ENCODE measurements around the gene TALDO1. TPM values are rescaled to one million over a fixed set of nuclear protein-coding genes. Genes with fewer than 3 reads are reported as not detected.

The TALDO1 gene
- total and polyA plus RNA-seq, 4 donors = 72.5 to 181 (median 128) TPM

DNA sequence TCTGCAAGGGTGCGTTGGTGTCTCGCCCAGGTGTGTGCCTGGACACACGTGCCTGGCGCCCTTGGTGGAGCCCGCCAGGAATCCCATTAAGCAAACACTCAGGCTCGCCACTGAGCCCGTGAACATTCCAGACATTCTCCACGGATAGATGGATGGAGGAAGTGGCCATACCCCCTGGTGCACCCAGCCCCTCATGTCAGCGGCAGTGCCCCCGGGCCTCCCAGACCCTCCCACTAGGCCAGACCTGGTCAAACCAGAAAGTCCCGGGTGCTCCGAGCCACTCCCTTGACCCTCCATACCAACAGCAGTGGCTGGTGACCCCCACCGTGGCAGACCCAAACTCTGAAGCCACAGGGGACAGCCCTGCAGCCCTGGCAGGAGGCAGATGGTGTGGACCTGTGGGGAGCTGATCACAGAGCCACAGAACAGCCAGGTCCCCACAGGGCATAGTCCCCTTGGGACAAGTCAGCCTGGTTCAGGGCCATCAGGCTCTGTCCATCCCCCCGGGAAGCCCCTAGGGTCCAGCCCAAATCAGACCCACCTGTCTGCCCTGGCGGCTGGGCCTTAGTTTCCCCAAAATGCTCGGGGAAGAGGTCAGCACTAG lies 39.3 kb upstream of the TALDO1 start:
- peak; percentile 30 for DNase-seq (ENCODE audit: low spot score)
- Histone ChIP-seq H3K4me1 (ENCODE audit: control insufficient read depth in 4 of 4, insufficient read depth in 4 of 4, low read length in 3 of 4) (peaks cover 29 to 74% (median 55%) of the 10 kb centered on the region in 4 donors), H3K36me3 (ENCODE audit: control insufficient read depth in 4 of 4, insufficient read depth in 3 of 4, low read depth in 1 of 4, low read length in 3 of 4) (peaks cover 0 to 2% (median 0%) of the 10 kb centered on the region in 4 donors), H3K9me3 (ENCODE audit: control insufficient read depth in 4 of 4, low read length in 3 of 4) (no peaks in the 10 kb centered on the region), H3K9ac (ENCODE audit: low read depth in 1 of 2, low read length in 2 of 2) (no peak overlapping the region), H3K27me3 (ENCODE audit: control insufficient read depth in 4 of 4, insufficient read depth in 4 of 4, low read length in 3 of 4) (no peaks in the 10 kb centered on the region), H3K27ac (ENCODE audit: low read depth in 1 of 2, low read length in 2 of 2) (peak overlapping the region; percentile 84 to 96), H3K4me3 (ENCODE audit: low read depth in 1 of 3, low read length in 3 of 3) (peak overlapping the region; percentile 24 to 89 (median 79))
- 44% methylated on average over 16 of the region's 16 CpGs for WGBS
- no peak for TF ChIP-seq JUND (IDR thresholded peaks at IDR 0.05)
- TF ChIP-seq FOXA2 (IDR thresholded peaks at IDR 0.05) = no peak
- TF ChIP-seq RAD21 (IDR thresholded peaks at IDR 0.05) = no peak
- no peak for TF ChIP-seq NR2F2 (IDR thresholded peaks at IDR 0.05)
- TF ChIP-seq HNF4A (conservative IDR thresholded peaks at IDR 0.05) = no peak
- TF ChIP-seq, protein P1, sequence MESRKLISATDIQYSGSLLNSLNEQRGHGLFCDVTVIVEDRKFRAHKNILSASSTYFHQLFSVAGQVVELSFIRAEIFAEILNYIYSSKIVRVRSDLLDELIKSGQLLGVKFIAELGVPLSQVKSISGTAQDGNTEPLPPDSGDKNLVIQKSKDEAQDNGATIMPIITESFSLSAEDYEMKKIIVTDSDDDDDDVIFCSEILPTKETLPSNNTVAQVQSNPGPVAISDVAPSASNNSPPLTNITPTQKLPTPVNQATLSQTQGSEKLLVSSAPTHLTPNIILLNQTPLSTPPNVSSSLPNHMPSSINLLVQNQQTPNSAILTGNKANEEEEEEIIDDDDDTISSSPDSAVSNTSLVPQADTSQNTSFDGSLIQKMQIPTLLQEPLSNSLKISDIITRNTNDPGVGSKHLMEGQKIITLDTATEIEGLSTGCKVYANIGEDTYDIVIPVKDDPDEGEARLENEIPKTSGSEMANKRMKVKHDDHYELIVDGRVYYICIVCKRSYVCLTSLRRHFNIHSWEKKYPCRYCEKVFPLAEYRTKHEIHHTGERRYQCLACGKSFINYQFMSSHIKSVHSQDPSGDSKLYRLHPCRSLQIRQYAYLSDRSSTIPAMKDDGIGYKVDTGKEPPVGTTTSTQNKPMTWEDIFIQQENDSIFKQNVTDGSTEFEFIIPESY (IDR thresholded peaks at IDR 0.05) = no peak
- TF ChIP-seq, protein P2, sequence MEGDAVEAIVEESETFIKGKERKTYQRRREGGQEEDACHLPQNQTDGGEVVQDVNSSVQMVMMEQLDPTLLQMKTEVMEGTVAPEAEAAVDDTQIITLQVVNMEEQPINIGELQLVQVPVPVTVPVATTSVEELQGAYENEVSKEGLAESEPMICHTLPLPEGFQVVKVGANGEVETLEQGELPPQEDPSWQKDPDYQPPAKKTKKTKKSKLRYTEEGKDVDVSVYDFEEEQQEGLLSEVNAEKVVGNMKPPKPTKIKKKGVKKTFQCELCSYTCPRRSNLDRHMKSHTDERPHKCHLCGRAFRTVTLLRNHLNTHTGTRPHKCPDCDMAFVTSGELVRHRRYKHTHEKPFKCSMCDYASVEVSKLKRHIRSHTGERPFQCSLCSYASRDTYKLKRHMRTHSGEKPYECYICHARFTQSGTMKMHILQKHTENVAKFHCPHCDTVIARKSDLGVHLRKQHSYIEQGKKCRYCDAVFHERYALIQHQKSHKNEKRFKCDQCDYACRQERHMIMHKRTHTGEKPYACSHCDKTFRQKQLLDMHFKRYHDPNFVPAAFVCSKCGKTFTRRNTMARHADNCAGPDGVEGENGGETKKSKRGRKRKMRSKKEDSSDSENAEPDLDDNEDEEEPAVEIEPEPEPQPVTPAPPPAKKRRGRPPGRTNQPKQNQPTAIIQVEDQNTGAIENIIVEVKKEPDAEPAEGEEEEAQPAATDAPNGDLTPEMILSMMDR (IDR thresholded peaks at IDR 0.05; ENCODE audit: low read depth, low read length, missing input control) = no peak
- TF ChIP-seq EGR1 (IDR thresholded peaks at IDR 0.05; ENCODE audit: low read depth in 2 of 2) = no peak
- TF ChIP-seq, protein P3, sequence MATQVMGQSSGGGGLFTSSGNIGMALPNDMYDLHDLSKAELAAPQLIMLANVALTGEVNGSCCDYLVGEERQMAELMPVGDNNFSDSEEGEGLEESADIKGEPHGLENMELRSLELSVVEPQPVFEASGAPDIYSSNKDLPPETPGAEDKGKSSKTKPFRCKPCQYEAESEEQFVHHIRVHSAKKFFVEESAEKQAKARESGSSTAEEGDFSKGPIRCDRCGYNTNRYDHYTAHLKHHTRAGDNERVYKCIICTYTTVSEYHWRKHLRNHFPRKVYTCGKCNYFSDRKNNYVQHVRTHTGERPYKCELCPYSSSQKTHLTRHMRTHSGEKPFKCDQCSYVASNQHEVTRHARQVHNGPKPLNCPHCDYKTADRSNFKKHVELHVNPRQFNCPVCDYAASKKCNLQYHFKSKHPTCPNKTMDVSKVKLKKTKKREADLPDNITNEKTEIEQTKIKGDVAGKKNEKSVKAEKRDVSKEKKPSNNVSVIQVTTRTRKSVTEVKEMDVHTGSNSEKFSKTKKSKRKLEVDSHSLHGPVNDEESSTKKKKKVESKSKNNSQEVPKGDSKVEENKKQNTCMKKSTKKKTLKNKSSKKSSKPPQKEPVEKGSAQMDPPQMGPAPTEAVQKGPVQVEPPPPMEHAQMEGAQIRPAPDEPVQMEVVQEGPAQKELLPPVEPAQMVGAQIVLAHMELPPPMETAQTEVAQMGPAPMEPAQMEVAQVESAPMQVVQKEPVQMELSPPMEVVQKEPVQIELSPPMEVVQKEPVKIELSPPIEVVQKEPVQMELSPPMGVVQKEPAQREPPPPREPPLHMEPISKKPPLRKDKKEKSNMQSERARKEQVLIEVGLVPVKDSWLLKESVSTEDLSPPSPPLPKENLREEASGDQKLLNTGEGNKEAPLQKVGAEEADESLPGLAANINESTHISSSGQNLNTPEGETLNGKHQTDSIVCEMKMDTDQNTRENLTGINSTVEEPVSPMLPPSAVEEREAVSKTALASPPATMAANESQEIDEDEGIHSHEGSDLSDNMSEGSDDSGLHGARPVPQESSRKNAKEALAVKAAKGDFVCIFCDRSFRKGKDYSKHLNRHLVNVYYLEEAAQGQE (IDR thresholded peaks at IDR 0.05) = no peak
- TF ChIP-seq, protein P4, sequence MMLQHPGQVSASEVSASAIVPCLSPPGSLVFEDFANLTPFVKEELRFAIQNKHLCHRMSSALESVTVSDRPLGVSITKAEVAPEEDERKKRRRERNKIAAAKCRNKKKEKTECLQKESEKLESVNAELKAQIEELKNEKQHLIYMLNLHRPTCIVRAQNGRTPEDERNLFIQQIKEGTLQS (IDR thresholded peaks at IDR 0.05) = no peak
- TF ChIP-seq RXRA (IDR thresholded peaks at IDR 0.05) = no peak
- no peak for TF ChIP-seq TAF1 (conservative IDR thresholded peaks at IDR 0.05)
- no peak for TF ChIP-seq FOXA1 (IDR thresholded peaks at IDR 0.05)
- no peak for TF ChIP-seq SP1 (IDR thresholded peaks at IDR 0.05)
- TF ChIP-seq GABPA (IDR thresholded peaks at IDR 0.05 in 1 of 2, conservative IDR thresholded peaks at IDR 0.05 in 1 of 2) = no peak
- TF ChIP-seq, protein P5, sequence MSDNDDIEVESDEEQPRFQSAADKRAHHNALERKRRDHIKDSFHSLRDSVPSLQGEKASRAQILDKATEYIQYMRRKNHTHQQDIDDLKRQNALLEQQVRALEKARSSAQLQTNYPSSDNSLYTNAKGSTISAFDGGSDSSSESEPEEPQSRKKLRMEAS (IDR thresholded peaks at IDR 0.05) = no peak
- TF ChIP-seq HNF4G (IDR thresholded peaks at IDR 0.05) = no peak
- TF ChIP-seq YY1 (IDR thresholded peaks at IDR 0.05) = no peak
